ENCODE data around the gene RENBP. TPM values are rescaled to one million over a fixed set of nuclear protein-coding genes. Genes with fewer than 3 reads are reported as not detected.
A peak's percentile ranks its signal among the peaks of the same experiment; 100 is the strongest.

The RENBP gene
- total and polyA plus RNA-seq, 2 of the 13 experiments (the other 11 are each of a cell fraction or from before 2014, with no cell fraction given): 1.4 to 2.6 TPM

- TF ChIP-seq FOXP4 (CRISPR knock-in tag; IDR thresholded peaks at IDR 0.05) (peak; percentile 20; the same call in 1 of the 2 replicates), RARA (CRISPR knock-in tag; IDR thresholded peaks at IDR 0.05) (no peak), IRX3 (CRISPR knock-in tag; IDR thresholded peaks at IDR 0.05; ENCODE audit: borderline replicate concordance, low read depth) (no peak), ZBTB20 (CRISPR knock-in tag; IDR thresholded peaks at IDR 0.05; ENCODE audit: borderline replicate concordance, low read depth) (no peak), MXD4 (CRISPR knock-in tag; IDR thresholded peaks at IDR 0.05) (no peak; the same call in 1 of the 2 replicates), MLLT10 (CRISPR knock-in tag; IDR thresholded peaks at IDR 0.05) (no peak), ZGPAT (CRISPR knock-in tag; IDR thresholded peaks at IDR 0.05) (0 out of 2 replicates have a peak, but pooled peaks have one; percentile 5), ZNF569 (CRISPR knock-in tag; IDR thresholded peaks at IDR 0.05; ENCODE audit: borderline replicate concordance) (no peak), HMG20B (CRISPR knock-in tag; conservative IDR thresholded peaks at IDR 0.05) (no peak), ZFY (CRISPR knock-in tag; IDR thresholded peaks at IDR 0.05) (peak; percentile 76), HMGXB3 (CRISPR knock-in tag; IDR thresholded peaks at IDR 0.05; ENCODE audit: borderline replicate concordance) (no peak), TSC22D2 (CRISPR knock-in tag; IDR thresholded peaks at IDR 0.05; ENCODE audit: borderline replicate concordance) (no peak), ZSCAN20 (CRISPR knock-in tag; IDR thresholded peaks at IDR 0.05; ENCODE audit: borderline replicate concordance) (no peak), YY1 (IDR thresholded peaks at IDR 0.05; ENCODE audit: insufficient read depth, insufficient replicate concordance, low read depth, low read length) (peak; percentile 57), MATR3 (CRISPR knock-in tag; IDR thresholded peaks at IDR 0.05) (no peak)
- TF ChIP-seq, protein P1, sequence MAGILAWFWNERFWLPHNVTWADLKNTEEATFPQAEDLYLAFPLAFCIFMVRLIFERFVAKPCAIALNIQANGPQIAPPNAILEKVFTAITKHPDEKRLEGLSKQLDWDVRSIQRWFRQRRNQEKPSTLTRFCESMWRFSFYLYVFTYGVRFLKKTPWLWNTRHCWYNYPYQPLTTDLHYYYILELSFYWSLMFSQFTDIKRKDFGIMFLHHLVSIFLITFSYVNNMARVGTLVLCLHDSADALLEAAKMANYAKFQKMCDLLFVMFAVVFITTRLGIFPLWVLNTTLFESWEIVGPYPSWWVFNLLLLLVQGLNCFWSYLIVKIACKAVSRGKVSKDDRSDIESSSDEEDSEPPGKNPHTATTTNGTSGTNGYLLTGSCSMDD (CRISPR knock-in tag; IDR thresholded peaks at IDR 0.05): no peak
Observed at GRCh38 chrX:153927922-153928760, 16.3 kb downstream of the RENBP start (continued).

Data from HepG2 (cell line).